Activated T-cell treated with anti-CD3 and anti-CD28 coated beads, Interleukin-2, amount 50 U/mL, for 1 hour (primary cell): ENCODE results near the gene WIF1.

ENCODE experiments used
- DNase-seq: peaks from one replicate; pipeline ENCODE4 v3.0.0-alpha.2; 2020

WIF1 gene

GRCh38 chr12:65121049-65121955 lies at the start of gene WIF1:
Gene WIF1 (minus strand): TSS chr12:65121305. CDS start chr12:65121191, 114 bp downstream.
- DNase-seq = peak; percentile 32

- peak; percentile 73 for DNase-seq
Observed at GRCh38 chr12:65170209-65170881, 49.2 kb upstream of the WIF1 start.

GRCh38 chr12:65169320-65170208 lies 48.5 kb upstream of the WIF1 start, which contains the start of gene LEMD3:
Gene LEMD3 (plus strand): TSS chr12:65169583. CDS start chr12:65169597, 14 bp downstream.
- DNase-seq = peak; percentile 93

GRCh38 chr12:65168681-65169319 lies 47.7 kb upstream of the WIF1 start:
- no peak for DNase-seq

- no peak for DNase-seq
Observed at GRCh38 chr12:65164774-65165173, 43.7 kb upstream of the WIF1 start.

GRCh38 chr12:65164244-65164643 lies 43.1 kb upstream of the WIF1 start:
- DNase-seq = no peak

- no peak for DNase-seq
Observed at GRCh38 chr12:65162609-65163008, 41.5 kb upstream of the WIF1 start.

GRCh38 chr12:65157091-65157490 lies 36.0 kb upstream of the WIF1 start:
- no peak for DNase-seq

- DNase-seq = no peak
Observed at GRCh38 chr12:65156366-65156841, 35.3 kb upstream of the WIF1 start.

GRCh38 chr12:65155784-65156183 lies 34.7 kb upstream of the WIF1 start:
- no peak for DNase-seq

- DNase-seq = no peak
Observed at GRCh38 chr12:65152596-65152995, 31.5 kb upstream of the WIF1 start.

- DNase-seq = no peak
Observed at GRCh38 chr12:65152012-65152411, 30.9 kb upstream of the WIF1 start.

GRCh38 chr12:65147312-65147905 lies 26.3 kb upstream of the WIF1 start:
- DNase-seq = no peak

- DNase-seq = no peak
Observed at GRCh38 chr12:65140738-65141137, 19.6 kb upstream of the WIF1 start.

GRCh38 chr12:65139389-65139788 lies 18.3 kb upstream of the WIF1 start:
- no peak for DNase-seq

- DNase-seq = no peak
Observed at GRCh38 chr12:65133879-65134278, 12.8 kb upstream of the WIF1 start.

- DNase-seq = no peak
Observed at GRCh38 chr12:65126482-65126881, 5.4 kb upstream of the WIF1 start.

- no peak for DNase-seq
Observed at GRCh38 chr12:65125975-65126374, 4.9 kb upstream of the WIF1 start.

GRCh38 chr12:65125247-65125646 lies 4.1 kb upstream of the WIF1 start:
- no peak for DNase-seq

GRCh38 chr12:65123435-65124063 lies 2.4 kb upstream of the WIF1 start:
- DNase-seq = no peak

GRCh38 chr12:65122703-65123102 lies 1.6 kb upstream of the WIF1 start:
- no peak for DNase-seq
